Activated CD4-positive, alpha-beta T cell treated with anti-CD3 and anti-CD28 coated beads, Interleukin-2, amount 50 U/mL, for 16 hours (primary cell): ENCODE data around the gene SBF1.
"Not testable (repeated sequence)": the region's sequence is repeated elsewhere in the genome, so short reads cannot be mapped to it uniquely, and the experiment has no call there.

Experiments used
- DNase-seq: peaks from one replicate; pipeline ENCODE4 v3.0.0-alpha.2; 2020

The SBF1 gene

GRCh38 chr22:50422961-50423815 lies 51.6 kb downstream of the SBF1 start:
- no peak for DNase-seq

DNA sequence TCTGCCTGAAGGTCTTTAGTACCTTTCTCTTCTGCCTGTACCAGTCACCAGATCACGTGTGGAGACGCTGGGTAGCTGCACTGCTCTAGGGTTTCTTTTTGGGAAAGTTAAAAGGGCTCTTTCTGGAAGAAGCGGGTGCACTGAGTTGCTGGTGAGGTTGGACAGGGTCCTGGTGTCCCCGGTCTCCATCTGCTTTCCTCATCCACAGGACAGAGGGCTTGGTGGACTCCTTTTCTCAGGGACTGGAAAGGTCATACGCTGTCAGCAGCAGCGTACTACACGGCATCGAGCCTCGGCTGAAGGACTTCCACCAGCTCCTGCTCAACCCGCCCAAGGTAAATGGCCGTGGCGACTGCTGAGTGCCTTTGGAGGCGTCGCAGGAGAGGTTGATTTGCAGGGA lies 52.8 kb downstream of the SBF1 start:
- DNase-seq = no peak

GRCh38 chr22:50420581-50420980 lies 54.3 kb downstream of the SBF1 start:
- DNase-seq = no peak

DNA sequence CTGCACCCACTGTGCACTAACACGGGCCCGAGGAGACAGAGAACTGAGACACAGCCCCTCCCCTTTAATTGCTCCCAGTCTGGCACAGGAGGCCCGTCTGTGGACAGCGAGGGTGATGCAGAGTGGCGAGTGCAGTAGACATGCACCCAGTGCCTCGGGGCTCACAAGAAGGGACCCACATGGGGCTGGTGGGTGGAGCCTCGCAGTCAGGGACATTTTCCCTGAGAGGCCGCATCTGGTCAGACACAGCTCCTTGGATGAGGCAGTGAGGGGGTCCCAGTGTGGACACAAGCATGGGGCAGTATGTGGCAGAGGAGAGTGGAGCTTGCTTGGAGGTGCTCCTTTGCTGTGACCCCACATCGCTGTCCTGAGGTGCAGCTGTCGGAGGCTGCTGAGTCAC lies 54.8 kb downstream of the SBF1 start:
- DNase-seq = no peak

GRCh38 chr22:50419116-50419515 lies 55.7 kb downstream of the SBF1 start:
- DNase-seq = no peak

DNA sequence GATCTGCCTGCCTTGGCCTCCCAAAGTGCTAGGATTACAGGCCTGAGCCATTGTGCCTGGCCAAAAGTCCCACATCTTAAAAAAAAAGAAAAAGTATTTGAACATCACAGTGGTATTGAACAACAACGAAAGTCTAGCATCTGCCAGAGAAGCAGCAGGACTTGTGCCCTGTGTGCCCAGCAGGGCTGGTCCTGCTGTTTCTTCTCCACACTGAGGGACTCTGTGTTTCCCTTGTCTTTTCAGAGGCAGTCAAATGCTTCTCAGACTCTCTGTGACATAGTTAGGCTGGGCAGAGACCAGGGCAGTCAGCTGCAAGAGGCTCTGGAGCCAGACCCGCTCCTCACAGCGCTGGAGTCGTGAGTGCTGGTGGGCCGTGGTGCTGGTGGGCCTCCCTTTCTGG lies 56.2 kb downstream of the SBF1 start:
- no peak for DNase-seq

DNA sequence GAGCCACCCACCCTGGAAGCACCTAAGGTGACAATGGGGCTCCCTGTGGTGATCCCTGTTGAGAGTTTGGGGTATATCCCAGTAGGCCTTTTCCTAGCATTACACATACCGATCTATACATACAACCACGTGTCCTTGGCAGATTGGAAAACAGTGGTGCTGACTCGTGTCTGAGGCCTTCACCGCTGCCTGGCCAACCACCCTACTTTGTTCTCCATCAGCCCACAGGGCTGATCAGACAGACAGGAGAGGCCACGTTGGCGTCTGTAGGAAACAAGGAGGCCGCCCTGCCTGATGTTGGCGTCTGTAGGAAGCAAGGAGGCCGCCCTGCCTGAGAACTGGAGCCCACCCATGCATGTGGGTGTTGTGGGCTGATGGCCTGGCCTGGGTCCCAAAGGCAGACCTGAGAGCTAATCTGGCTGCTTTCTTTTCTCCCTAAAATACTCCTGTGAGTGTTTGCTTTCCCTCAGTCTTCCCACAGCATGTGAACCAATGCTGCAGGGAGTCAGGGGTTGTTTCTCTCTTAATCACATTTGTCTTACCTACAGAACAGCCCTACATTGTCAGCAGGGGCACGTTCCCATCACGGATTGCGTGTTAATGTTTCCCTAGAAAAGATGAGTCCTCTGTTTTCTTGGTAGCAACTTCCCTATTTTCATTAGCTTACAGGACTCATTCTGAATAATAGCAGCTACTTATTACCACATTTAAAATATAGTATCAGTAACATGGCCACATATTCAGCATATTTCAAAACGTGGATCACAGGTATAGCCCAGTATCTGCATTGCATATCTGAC lies 57.2 kb downstream of the SBF1 start:
- no peak for DNase-seq

DNA sequence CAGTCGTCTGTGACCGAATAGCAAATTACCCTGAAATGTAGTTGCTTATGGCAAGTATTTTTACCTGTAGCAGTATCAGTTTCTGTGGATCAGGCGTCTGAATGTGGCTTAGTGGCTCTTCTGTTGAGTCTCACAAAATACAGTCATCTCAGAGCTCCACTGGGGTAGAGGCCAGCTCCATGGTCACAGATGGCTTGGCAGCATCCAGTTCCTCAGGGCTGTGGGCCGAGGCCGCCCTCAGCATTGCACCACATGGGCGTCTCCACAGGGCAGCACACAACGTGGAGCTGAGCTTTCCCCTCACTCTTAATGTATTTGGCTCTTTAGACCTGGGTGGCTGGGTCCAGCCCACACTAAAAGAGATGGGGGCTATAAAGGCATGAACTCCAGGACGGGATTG lies 57.8 kb downstream of the SBF1 start:
- no peak for DNase-seq

GRCh38 chr22:50415426-50415825 lies 59.4 kb downstream of the SBF1 start:
- DNase-seq = no peak

DNA sequence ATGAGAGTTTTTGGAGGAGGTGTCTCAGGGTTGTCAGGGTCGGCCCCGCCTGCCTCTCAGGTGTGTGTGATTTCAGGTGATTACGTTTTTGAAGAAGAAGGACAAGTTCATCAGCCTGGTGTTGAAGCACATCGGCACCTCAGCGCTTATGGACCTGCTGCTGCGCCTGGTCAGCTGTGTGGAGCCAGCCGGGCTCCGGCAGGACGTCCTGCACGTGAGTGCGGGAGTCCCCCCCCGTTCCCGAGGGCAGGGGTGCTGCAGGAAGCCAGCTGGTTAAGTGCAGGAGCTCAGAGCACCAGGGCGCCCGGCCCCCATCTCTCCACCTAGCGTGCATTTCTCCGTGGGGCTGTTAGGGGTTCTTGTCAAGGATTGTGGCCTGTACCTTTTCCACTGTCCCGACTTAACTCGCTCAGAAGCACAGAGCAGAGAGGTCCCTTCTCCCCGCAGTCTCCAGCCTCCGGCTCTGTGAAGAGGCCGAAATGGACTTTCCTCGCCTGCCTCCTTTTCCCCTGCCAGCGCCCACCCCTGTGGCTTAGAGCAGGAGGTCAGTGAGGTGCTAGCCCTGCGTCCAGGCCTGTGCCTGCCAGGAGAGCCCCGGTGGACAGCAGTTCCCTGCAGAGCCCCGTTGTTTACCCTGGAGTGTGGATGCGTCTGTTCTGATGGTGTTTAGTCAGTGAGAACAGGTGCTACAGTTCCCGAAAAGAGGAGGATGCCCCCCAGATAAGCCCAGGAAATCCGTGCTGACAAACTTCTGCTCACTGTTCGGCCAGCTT lies 60.2 kb downstream of the SBF1 start:
- no peak for DNase-seq

DNA sequence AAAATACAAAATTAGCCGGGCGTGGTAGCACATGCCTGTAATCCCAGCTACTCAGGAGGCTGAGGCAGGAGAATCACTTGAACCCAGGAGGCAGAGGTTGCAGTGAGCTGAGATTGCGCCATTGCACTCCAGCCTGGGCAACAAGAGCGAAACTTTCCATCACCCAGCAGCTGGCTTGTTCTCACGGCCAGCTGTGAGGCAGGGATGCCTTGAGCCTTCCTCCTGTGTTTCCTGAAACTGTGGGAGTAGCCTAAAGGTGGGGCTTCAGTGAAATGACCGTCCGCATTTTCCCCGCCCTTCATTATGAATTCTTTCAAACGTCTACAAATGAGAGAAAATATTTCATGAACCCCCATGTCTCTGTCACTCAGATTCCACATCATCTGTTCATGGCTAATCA lies 65.9 kb downstream of the SBF1 start:
- DNase-seq = not testable (repeated sequence)

- no peak for DNase-seq
Measured at GRCh38 chr22:50408311-50408710, 66.5 kb downstream of the SBF1 start.

- no peak for DNase-seq
Measured at GRCh38 chr22:50406416-50407170, 68.2 kb downstream of the SBF1 start.

GRCh38 chr22:50403701-50404101 lies 71.1 kb downstream of the SBF1 start:
- no peak for DNase-seq

- no peak for DNase-seq
Measured at GRCh38 chr22:50401907-50402306, 72.9 kb downstream of the SBF1 start.

DNA sequence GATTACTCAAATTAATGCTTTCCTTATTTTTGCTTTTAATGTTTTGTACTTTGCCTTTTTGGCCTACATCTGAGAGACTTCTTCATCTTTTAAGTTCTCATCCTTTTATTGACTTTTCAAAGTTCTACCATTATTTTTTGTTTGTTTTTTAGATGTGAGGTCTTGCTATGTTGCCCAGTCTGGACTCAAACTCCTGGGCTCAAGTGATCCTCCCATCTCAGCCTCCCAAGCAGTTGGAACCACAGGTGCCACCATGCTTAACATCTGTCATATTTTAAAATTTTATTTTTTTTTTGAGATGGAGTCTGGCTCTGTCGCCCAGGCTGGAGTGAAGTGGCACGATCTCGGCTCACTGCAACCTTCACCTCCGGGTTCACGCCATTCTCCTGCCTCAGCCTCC lies 73.9 kb downstream of the SBF1 start:
- DNase-seq = no peak

- DNase-seq = no peak
Measured at GRCh38 chr22:50400406-50400805, 74.4 kb downstream of the SBF1 start.

- DNase-seq = peak; percentile 23
Measured at GRCh38 chr22:50399751-50400331, 75.0 kb downstream of the SBF1 start.

DNA sequence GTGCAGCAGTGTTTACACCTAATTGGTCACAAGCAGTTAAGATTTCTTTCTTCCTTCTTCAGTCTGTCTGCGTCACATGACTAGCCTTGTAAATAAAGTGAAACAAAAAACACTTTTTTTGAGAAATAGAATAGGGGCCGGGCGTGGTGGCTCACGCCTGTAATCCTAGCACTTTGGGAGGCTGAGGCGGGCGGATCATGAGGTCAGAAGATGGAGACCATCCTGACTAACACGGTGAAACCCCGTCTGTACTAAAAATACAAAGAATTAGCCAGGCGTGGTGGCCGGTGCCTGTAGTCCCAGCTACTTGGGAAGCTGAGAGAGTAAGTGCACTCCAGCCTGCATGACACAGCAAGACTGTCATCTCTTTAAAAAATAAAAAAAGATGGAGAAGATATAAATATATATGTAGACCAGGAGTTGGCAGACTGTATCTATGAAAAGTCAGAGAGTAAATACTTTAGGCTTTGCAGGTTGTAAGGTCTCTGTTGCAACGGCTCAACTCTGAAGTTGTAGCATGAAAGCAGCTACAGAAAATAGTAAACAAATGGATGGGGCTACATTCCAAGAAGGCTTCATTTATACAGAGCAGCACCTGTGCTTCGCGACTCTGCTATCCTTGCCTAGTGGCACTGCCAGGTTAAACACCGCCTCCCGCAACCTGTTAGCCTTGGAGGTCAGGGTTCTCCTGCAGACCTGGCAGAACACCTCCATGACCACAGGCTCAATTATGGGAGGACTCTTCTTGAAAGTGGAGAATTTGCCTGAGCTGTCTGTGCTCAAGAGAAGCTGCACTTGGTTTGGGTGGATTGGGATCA lies 75.8 kb downstream of the SBF1 start:
- DNase-seq = no peak

GRCh38 chr22:50397371-50398060 lies 77.3 kb downstream of the SBF1 start:
- DNase-seq = peak; percentile 6
